Gastrocnemius medialis (tissue), 4 donors: ENCODE measurements around the gene JAM3. TPM values are rescaled to one million over a fixed set of nuclear protein-coding genes. Genes with fewer than 3 reads are reported as not detected.

Experiments
- ATAC-seq, 2 donors: fragments of 150-250 bp; one replicate each; pipeline ENCODE4 v1.9.1; 2016
- DNase-seq, 2 donors: peaks; one replicate each; pipeline ENCODE4 v3.0.0-alpha.2; 2019
- H3K27ac ChIP-seq, 4 donors: fragments of 200-600 bp; sonication (generic); 1 replicate in 1 of 4; 2 replicates in 3 of 4; pipeline ENCODE4 v1.5.1; 2016 to 2018; ENCODE audit warnings: mild to moderate bottlenecking in 2 of 4, moderate library complexity in 1 of 4
- H3K27me3 ChIP-seq, 3 donors: fragments of 200-600 bp; sonication (generic) in 2 of 3; 1 replicate in 1 of 3; 2 replicates in 2 of 3; pipeline versions ENCODE4 v1.5.1 to v1.6.0; 2016 to 2019; ENCODE audit warnings: mild to moderate bottlenecking in 1 of 3, moderate library complexity in 1 of 3
- H3K36me3 ChIP-seq, 2 donors: fragments of 200-600 bp; sonication (generic) in 1 of 2; one replicate each; pipeline ENCODE4 v1.5.1; 2017 to 2018
- H3K4me1 ChIP-seq, 2 donors: fragments of 200-600 bp; sonication (generic) in 1 of 2; one replicate each; pipeline ENCODE4 v1.5.1; 2016 to 2017; ENCODE audit warnings: mild to moderate bottlenecking in 2 of 2
- H3K4me3 ChIP-seq, 4 donors: fragments of 200-600 bp; sonication (generic) in 3 of 4; 1 replicate in 1 of 4; 2 replicates in 3 of 4; pipeline ENCODE4 v1.5.1; 2016 to 2019; ENCODE audit warnings: mild to moderate bottlenecking in 2 of 4
- H3K9me3 ChIP-seq, 3 donors: fragments of 200-600 bp; sonication (generic) in 2 of 3; 1 replicate in 1 of 3; 2 replicates in 2 of 3; pipeline ENCODE4 v1.5.1; 2016 to 2019
- CTCF ChIP-seq, 5 experiments: fragments of 450-650 bp in 3 of 5; fragments of 200-600 bp in 2 of 5; sonication (generic) in 2 of 5; IDR thresholded peaks in 4 of 5; conservative IDR thresholded peaks in 1 of 5; 1 replicate in 4 of 5; 2 replicates in 1 of 5; pipeline ENCODE4 v1.5.1; 2016 to 2019; ENCODE audit warnings: antibody characterized with exemption in 5 of 5, mild to moderate bottlenecking in 3 of 5, moderate library complexity in 3 of 5
- POLR2A ChIP-seq, 2 donors: fragments of 450-650 bp; IDR thresholded peaks; one replicate each; pipeline ENCODE4 v1.6.1; 2017; ENCODE audit warnings: antibody characterized with exemption in 2 of 2, mild to moderate bottlenecking in 2 of 2, moderate library complexity in 2 of 2
- in situ Hi-C, 4 donors: fragments of 200-750 bp; cut with MboI; loops; one replicate each; pipeline versions ENCODE4 v1.15.0 to v1.8.0; 2017; ENCODE audit warnings: low sequenced_read_pairs in 4 of 4
- intact Hi-C: fragments of 100-400 bp; cut with DNase I; formaldehyde crosslinking; loops from one replicate; pipeline ENCODE4 v1.15.1; 2023; ENCODE audit warnings: low total_unique reads
- total RNA-seq, 4 donors: library from RNA; depleted of rRNA; stranded (reverse); fragments of >200 nt; gene quantifications; one replicate each; pipeline versions ENCODE4 v1.1.0 to v1.2.3, GENCODE V29; 2016

Gene JAM3
- total RNA-seq, 4 donors from 2014 or later: 3.5 to 9.7 (median 6.2) TPM

GRCh38 chr11:134027671-134028070, 41.2 kb upstream of the JAM3 start:
- TF ChIP-seq POLR2A (IDR thresholded peaks at IDR 0.05): no peak
- no peak for TF ChIP-seq CTCF (IDR thresholded peaks at IDR 0.05 in 4 of 5, conservative IDR thresholded peaks at IDR 0.05 in 1 of 5)
- Histone ChIP-seq H3K4me3 (no peak overlapping the region), H3K27me3 (no peaks in the 10 kb centered on the region), H3K27ac (no peak overlapping the region), H3K4me1 (no peaks in the 10 kb centered on the region), H3K9me3 (no peaks in the 10 kb centered on the region), H3K36me3 (no peaks in the 10 kb centered on the region)
- intact Hi-C loops: no loop called here
- DNase-seq (no peak), ATAC-seq (no peak)
- in situ Hi-C loops: no loop called here

- Histone ChIP-seq H3K36me3 (no peaks in the 10 kb centered on the region), H3K27me3 (no peaks in the 10 kb centered on the region), H3K27ac (no peak overlapping the region), H3K4me3 (no peak overlapping the region), H3K4me1 (peaks cover 3 to 7% of the 10 kb centered on the region in 2 donors), H3K9me3 (no peaks in the 10 kb centered on the region)
- in situ Hi-C loops: no loop called here
- TF ChIP-seq CTCF (IDR thresholded peaks at IDR 0.05 in 4 of 5, conservative IDR thresholded peaks at IDR 0.05 in 1 of 5): no peak
- no peak for TF ChIP-seq POLR2A (IDR thresholded peaks at IDR 0.05)
- intact Hi-C loops: no loop called here
- DNase-seq: no peak
- no peak for ATAC-seq
Observed at GRCh38 chr11:134028368-134028920, 40.4 kb upstream of the JAM3 start.

- no peak for TF ChIP-seq CTCF (IDR thresholded peaks at IDR 0.05 in 4 of 5, conservative IDR thresholded peaks at IDR 0.05 in 1 of 5)
- no peak for TF ChIP-seq POLR2A (IDR thresholded peaks at IDR 0.05)
- Histone ChIP-seq H3K36me3 (no peaks in the 10 kb centered on the region), H3K27ac (no peak overlapping the region), H3K9me3 (no peaks in the 10 kb centered on the region), H3K4me1 (peaks cover 17 to 24% of the 10 kb centered on the region in 2 donors), H3K4me3 (no peak overlapping the region), H3K27me3 (no peaks in the 10 kb centered on the region)
- no peak for ATAC-seq
- intact Hi-C loops (loop anchor here (10.0 kb wide), 1 partner anchor 304 kb away; the partner anchor contains the start of gene GLB1L2), in situ Hi-C loops (no loop called here)
- DNase-seq: no peak
Observed at GRCh38 chr11:134030853-134031252, 38.0 kb upstream of the JAM3 start.

- intact Hi-C loops: loop anchor here (10.0 kb wide), 1 partner anchor 303 kb away; the partner anchor contains the start of gene GLB1L2
- in situ Hi-C loops: no loop called here
- H3K4me3 ChIP-seq: no peak overlapping the region
- H3K36me3 ChIP-seq: no peaks in the 10 kb centered on the region
- DNase-seq (no peak), ATAC-seq (no peak)
- no peak overlapping the region for H3K27ac ChIP-seq
- H3K9me3 ChIP-seq: no peaks in the 10 kb centered on the region
- H3K4me1 ChIP-seq: peaks cover 17 to 24% of the 10 kb centered on the region in 2 donors
- TF ChIP-seq CTCF (IDR thresholded peaks at IDR 0.05 in 4 of 5, conservative IDR thresholded peaks at IDR 0.05 in 1 of 5): no peak
- TF ChIP-seq POLR2A (IDR thresholded peaks at IDR 0.05): no peak
- H3K27me3 ChIP-seq: no peaks in the 10 kb centered on the region
Observed at GRCh38 chr11:134032043-134032442, 36.8 kb upstream of the JAM3 start.
